ENCODE data around the gene CENPU.

DNA sequence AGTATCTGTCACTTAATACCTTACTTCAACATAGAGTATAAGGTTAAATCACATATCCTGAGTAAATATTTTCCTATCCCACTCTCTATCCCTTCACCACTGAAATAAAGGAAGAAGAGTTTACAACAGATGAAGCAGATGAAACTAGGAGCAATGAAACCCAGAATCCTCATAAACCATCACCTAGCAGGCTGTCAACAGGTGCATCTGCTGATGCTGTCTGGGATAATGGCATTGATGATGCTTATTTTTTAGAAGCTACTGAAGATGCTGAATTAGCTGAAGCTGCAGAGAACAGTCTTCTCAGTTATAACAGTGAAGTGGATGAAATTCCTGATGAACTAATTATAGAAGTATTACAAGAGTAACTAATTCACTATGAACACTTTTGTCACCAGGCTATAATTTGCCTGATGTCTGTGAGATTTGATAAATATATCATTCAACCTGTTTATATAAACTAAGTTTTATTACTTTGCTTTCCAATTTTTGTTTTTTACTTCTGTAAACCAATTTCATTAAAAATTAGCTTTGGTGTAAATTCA is 39.4 kb downstream of the CENPU start:
- TF ChIP-seq FOXK2 (IDR thresholded peaks at IDR 0.05) (no peak), L3MBTL2 (conservative IDR thresholded peaks at IDR 0.05) (no peak), NFRKB (IDR thresholded peaks at IDR 0.05) (no peak), FOXM1 (IDR thresholded peaks at IDR 0.05; ENCODE audit: borderline replicate concordance) (no peak)
